Testis (tissue), 2 donors: ENCODE results near the gene DDX1.

ENCODE experiments used
- POLR2A ChIP-seq: fragments of 450-650 bp; IDR thresholded peaks from one replicate; pipeline ENCODE4 v1.6.1; 2017; ENCODE audit warnings: antibody characterized with exemption, mild to moderate bottlenecking, moderate library complexity
- TF ChIP-seq, protein P1 (sequence below), 3 experiments: fragments of 450-650 bp in 2 of 3; fragments of 200-600 bp in 1 of 3; sonication (generic) in 1 of 3; IDR thresholded peaks; one replicate each; pipeline ENCODE4 v1.5.1; 2016 to 2019; ENCODE audit warnings: antibody characterized with exemption in 3 of 3, mild to moderate bottlenecking in 2 of 3, moderate library complexity in 1 of 3

DNA sequence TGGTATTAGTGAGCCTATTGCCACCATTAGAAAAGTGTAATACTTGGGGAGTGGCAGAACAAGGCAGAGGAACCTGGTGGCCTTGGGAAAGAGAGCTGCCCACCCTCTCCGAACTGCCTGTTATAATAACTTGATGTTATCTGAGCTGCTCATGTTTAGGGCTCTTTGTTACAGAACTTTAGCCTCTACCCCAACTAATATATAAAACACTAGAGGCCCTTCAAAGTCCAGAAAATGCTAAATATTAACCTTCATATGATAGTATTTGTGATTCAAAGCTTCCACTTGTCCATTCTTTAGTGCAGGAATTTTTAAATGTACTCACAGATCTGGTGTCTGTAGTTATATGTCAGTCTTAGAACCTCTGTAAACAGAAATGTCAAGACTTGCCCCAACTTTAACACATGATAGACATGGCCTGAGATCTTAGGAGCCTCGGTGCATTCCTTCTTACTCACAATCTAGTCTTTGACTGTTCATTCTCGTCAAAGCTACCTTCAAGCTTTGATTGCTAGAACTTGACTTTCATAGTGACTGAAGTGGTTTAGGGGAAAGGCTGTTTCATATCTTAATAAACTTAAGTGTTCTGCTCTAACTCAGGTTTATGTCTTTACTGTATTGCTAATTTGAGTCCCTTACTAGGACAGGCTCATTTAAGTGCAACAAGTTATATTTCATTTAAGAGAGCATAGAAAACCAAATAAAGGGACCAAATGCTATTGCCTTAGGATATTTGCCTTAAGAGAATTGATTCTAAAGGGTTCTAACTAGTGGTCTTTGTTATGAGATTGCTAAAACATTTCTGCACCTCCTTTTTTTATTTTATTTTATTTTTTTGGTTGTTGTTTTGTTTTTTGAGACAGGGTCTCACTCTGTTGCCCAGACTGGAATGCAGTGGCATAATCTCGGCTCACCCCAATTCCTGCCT, 41.6 kb downstream of the DDX1 start:
- no peak for TF ChIP-seq POLR2A
- TF ChIP-seq, protein P1, sequence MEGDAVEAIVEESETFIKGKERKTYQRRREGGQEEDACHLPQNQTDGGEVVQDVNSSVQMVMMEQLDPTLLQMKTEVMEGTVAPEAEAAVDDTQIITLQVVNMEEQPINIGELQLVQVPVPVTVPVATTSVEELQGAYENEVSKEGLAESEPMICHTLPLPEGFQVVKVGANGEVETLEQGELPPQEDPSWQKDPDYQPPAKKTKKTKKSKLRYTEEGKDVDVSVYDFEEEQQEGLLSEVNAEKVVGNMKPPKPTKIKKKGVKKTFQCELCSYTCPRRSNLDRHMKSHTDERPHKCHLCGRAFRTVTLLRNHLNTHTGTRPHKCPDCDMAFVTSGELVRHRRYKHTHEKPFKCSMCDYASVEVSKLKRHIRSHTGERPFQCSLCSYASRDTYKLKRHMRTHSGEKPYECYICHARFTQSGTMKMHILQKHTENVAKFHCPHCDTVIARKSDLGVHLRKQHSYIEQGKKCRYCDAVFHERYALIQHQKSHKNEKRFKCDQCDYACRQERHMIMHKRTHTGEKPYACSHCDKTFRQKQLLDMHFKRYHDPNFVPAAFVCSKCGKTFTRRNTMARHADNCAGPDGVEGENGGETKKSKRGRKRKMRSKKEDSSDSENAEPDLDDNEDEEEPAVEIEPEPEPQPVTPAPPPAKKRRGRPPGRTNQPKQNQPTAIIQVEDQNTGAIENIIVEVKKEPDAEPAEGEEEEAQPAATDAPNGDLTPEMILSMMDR (IDR thresholded peaks at IDR 0.05) = no peak
